Pancreas (tissue), 10 donors: ENCODE measurements around the gene C1orf226. TPM values are rescaled to one million over a fixed set of nuclear protein-coding genes. Genes with fewer than 3 reads are reported as not detected.
A peak's percentile ranks its signal among the peaks of the same experiment; 100 is the strongest.

Experiments
- ATAC-seq, 4 donors: fragments of 200-7000 bp; cut with Tn5 transposase; one replicate each; pipeline versions ENCODE4 v1.8.0 to v1.9.1; 2020; ENCODE audit warnings: mild to moderate bottlenecking in 4 of 4, moderate library complexity in 4 of 4
- DNase-seq, 6 donors: peaks; one replicate each; pipeline ENCODE4 v3.0.0-alpha.2; 2020
- FAIRE-seq: peaks from 2 replicates; lab custom pipeline; 2012; peaks lifted over from hg19 to GRCh38; lab: Jason Lieb, UNC
- H3K27ac ChIP-seq, 4 donors: fragments of 200-600 bp; sonication (generic); 1 replicate in 3 of 4; 2 replicates in 1 of 4; pipeline versions ENCODE4 v1.5.0 to v1.8.0; 2020
- H3K27me3 ChIP-seq, 4 donors: fragments of 200-600 bp; one replicate each; pipeline ENCODE4 v1.8.0; 2021
- H3K36me3 ChIP-seq, 3 donors: fragments of 200-600 bp; sonication (generic) in 1 of 3; one replicate each; pipeline versions ENCODE4 v1.5.0 to v1.8.0; 2020 to 2021
- H3K4me1 ChIP-seq, 3 donors: fragments of 200-600 bp; one replicate each; pipeline ENCODE4 v1.8.0; 2021
- H3K4me3 ChIP-seq, 4 donors: fragments of 200-600 bp; sonication (generic) in 2 of 4; one replicate each; pipeline versions ENCODE4 v1.5.0 to v1.8.0; 2020 to 2021
- H3K9me3 ChIP-seq, 4 donors: fragments of 200-600 bp; one replicate each; pipeline ENCODE4 v1.8.0; 2021
- CTCF ChIP-seq, 4 donors: fragments of 200-600 bp; sonication (generic) in 3 of 4; IDR thresholded peaks; one replicate each; pipeline versions ENCODE4 v1.5.0 to v1.8.0; 2021; ENCODE audit warnings: antibody characterized with exemption in 4 of 4
- WGBS, 2 donors: extraction: QIAGEN DNeasy Blood & Tissue Kit; methylation state at CpG; one replicate each; pipeline ENCODE4 v1.1.7; 2013; 5-methylcytosine and 5-hydroxymethylcytosine counted together
- intact Hi-C, 3 donors: fragments of 100-400 bp; cut with DNase I; formaldehyde crosslinking; loops; one replicate each; pipeline versions ENCODE4 v1.11.1 to v1.14.2; 2022
- polyA plus RNA-seq, 2 donors: library from polyadenylated mRNA; stranded (reverse); fragments of 200-250 nt; gene quantifications; one replicate each; pipeline ENCODE4 v1.2.3, GENCODE V29; 2013
- total RNA-seq, 6 donors: library from RNA; stranded (reverse); fragmentation: NEBNext Ultra II Directional in 4 of 6; extraction: Animal tissue kit (Norgen Biotek cat#: 25700) in 4 of 6; gene quantifications; one replicate each; pipeline versions ENCODE4 v1.2.1 to v1.2.4, GENCODE V29; 2021 to 2023
- donor health status: healthy with polysubstance abuse.
- donor health status: DM: no; HTN: no; CAD: no; lungs with moderate emphysema.
- donor health status: DM: no; HTN: no; CAD: no.
- donor health status: control.
- donor health status: control.
- donor health status: Bipolar disorder and iron deficiency.
- donor health status: DM: yes; HTN: yes; CAD: no.
- donor health status: DM: no; HTN: no; CAD: no.
- donor health status: DM: no; HTN: no; CAD: no.
- donor health status: DM: yes; HTN: yes; CAD: no.

C1orf226 gene
- total and polyA plus RNA-seq, 8 donors: 1.3 to 4.2 (median 2.3) TPM

GRCh38 chr1:162388615-162389014 is 7.1 kb downstream of the C1orf226 start:
- Histone ChIP-seq H3K9me3 (no peaks in the 10 kb centered on the region), H3K27ac (no peak overlapping the region), H3K36me3 (no peaks in the 10 kb centered on the region), H3K4me1 (no peaks in the 10 kb centered on the region), H3K4me3 (no peak overlapping the region), H3K27me3 (no peaks in the 10 kb centered on the region)
- ATAC-seq (peak in 2 of 4 donors; percentile 34 to 39), FAIRE-seq (no peak), DNase-seq (no peak)
- 76 to 77% methylated on average over 5 of the region's 5 CpGs for WGBS, 2 donors
- no peak for TF ChIP-seq CTCF (IDR thresholded peaks at IDR 0.05)
- intact Hi-C loops: loop anchor here in 2 of 3 donors (5.0 to 10.0 kb wide), 2 partner anchors 331 to 334 kb away; no protein-coding TSS in a partner anchor

GRCh38 chr1:162389021-162389818 is 7.7 kb downstream of the C1orf226 start:
- intact Hi-C loops: loop anchor here in 2 of 3 donors (5.0 to 10.0 kb wide), 2 partner anchors 332 to 334 kb away; no protein-coding TSS in a partner anchor
- TF ChIP-seq CTCF (IDR thresholded peaks at IDR 0.05): no peak
- Histone ChIP-seq H3K4me3 (no peak overlapping the region), H3K36me3 (no peaks in the 10 kb centered on the region), H3K9me3 (no peaks in the 10 kb centered on the region), H3K27me3 (no peaks in the 10 kb centered on the region), H3K27ac (no peak overlapping the region), H3K4me1 (no peaks in the 10 kb centered on the region)
- no peak for FAIRE-seq
- no peak for DNase-seq
- no peak for ATAC-seq
- WGBS, 2 donors: 43 to 51% methylated on average over 11 of the region's 11 CpGs

- 47 to 49% methylated on average over 9 of the region's 9 CpGs for WGBS, 2 donors
- ATAC-seq: peak in 1 of 4 donors; percentile 21
Observed at GRCh38 chr1:162389971-162390370, 8.4 kb downstream of the C1orf226 start.

GRCh38 chr1:162390396-162391185 is 9.1 kb downstream of the C1orf226 start:
- H3K27me3 ChIP-seq: no peaks in the 10 kb centered on the region
- intact Hi-C loops: no loop called here
- no peaks in the 10 kb centered on the region for H3K36me3 ChIP-seq
- TF ChIP-seq CTCF (IDR thresholded peaks at IDR 0.05): no peak
- no peaks in the 10 kb centered on the region for H3K9me3 ChIP-seq
- no peak for DNase-seq
- 52 to 54% methylated on average over 15 of the region's 15 CpGs for WGBS, 2 donors
- no peak for FAIRE-seq
- no peak overlapping the region for H3K4me3 ChIP-seq
- ATAC-seq: no peak
- H3K4me1 ChIP-seq: no peaks in the 10 kb centered on the region
- no peak overlapping the region for H3K27ac ChIP-seq

More at GRCh38 chr1:162389971-162390370, 8.4 kb downstream of the C1orf226 start:
- no peak for TF ChIP-seq CTCF (IDR thresholded peaks at IDR 0.05)
- Histone ChIP-seq H3K27ac (no peak overlapping the region), H3K36me3 (no peaks in the 10 kb centered on the region), H3K27me3 (no peaks in the 10 kb centered on the region), H3K9me3 (no peaks in the 10 kb centered on the region), H3K4me3 (no peak overlapping the region), H3K4me1 (no peaks in the 10 kb centered on the region)
- no peak for DNase-seq
- FAIRE-seq: no peak
- intact Hi-C loops: loop anchor here in 2 of 3 donors (5.0 to 10.0 kb wide), 2 partner anchors 333 to 335 kb away; no protein-coding TSS in a partner anchor
